Measurements from ENCODE around the gene CHST13.

CHST13 gene

GRCh38 chr3:126538316-126538715 is 14.4 kb downstream of the CHST13 start:
- no peak for TF ChIP-seq CTCF (IDR thresholded peaks at IDR 0.05; ENCODE audit: unreplicated experiment in 3 of 3)
- peaks cover 58% of the 10 kb centered on the region for H3K27me3 Mint-ChIP-seq (ENCODE audit: low read depth)
- no peaks in the 10 kb centered on the region for H3K36me3 Mint-ChIP-seq (ENCODE audit: low read depth)
- H3K4me3 Mint-ChIP-seq, result no peak overlapping the region
- no peak overlapping the region for H3K27ac Mint-ChIP-seq
- H3K4me1 Mint-ChIP-seq, result peaks cover 15% of the 10 kb centered on the region
- H3K9me3 Mint-ChIP-seq, result no peaks in the 10 kb centered on the region

DNA sequence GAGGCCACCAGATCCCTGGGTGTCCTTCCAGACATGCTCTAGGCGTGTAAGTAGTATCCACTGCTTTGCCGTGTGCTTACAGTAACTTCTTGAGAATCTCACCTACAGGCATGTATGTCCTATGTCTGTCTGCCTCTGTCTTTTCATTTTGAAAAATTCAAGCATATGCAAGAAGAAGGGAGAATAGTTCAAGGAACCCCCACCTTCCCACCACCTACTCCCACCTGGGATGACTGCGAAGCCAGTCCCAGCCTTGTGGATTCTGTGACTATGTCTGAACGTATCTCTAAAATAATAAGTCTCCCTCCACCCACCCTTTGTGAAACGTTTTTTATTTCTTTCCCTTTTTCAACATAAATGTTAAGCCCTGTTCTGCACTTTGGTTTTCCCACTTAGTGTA is 15.0 kb downstream of the CHST13 start:
- no peak overlapping the region for H3K27ac Mint-ChIP-seq
- H3K4me1 Mint-ChIP-seq, result peaks cover 18% of the 10 kb centered on the region
- TF ChIP-seq CTCF (IDR thresholded peaks at IDR 0.05; ENCODE audit: unreplicated experiment in 3 of 3), result no peak
- H3K4me3 Mint-ChIP-seq, result no peak overlapping the region
- no peaks in the 10 kb centered on the region for H3K36me3 Mint-ChIP-seq (ENCODE audit: low read depth)
- no peaks in the 10 kb centered on the region for H3K9me3 Mint-ChIP-seq
- H3K27me3 Mint-ChIP-seq (ENCODE audit: low read depth), result peaks cover 51% of the 10 kb centered on the region

GRCh38 chr3:126539558-126540250 is 15.7 kb downstream of the CHST13 start:
- Mint-ChIP-seq H3K4me1 (peaks cover 18% of the 10 kb centered on the region), H3K4me3 (no peak overlapping the region), H3K27ac (no peak overlapping the region), H3K27me3 (ENCODE audit: low read depth) (peaks cover 44% of the 10 kb centered on the region), H3K36me3 (ENCODE audit: low read depth) (no peaks in the 10 kb centered on the region), H3K9me3 (no peaks in the 10 kb centered on the region)
- no peak for TF ChIP-seq CTCF (IDR thresholded peaks at IDR 0.05; ENCODE audit: unreplicated experiment in 3 of 3)

- H3K4me1 Mint-ChIP-seq, result peaks cover 18% of the 10 kb centered on the region
- no peak overlapping the region for H3K4me3 Mint-ChIP-seq
- no peaks in the 10 kb centered on the region for H3K36me3 Mint-ChIP-seq (ENCODE audit: low read depth)
- peaks cover 37% of the 10 kb centered on the region for H3K27me3 Mint-ChIP-seq (ENCODE audit: low read depth)
- no peak overlapping the region for H3K27ac Mint-ChIP-seq
- TF ChIP-seq CTCF (IDR thresholded peaks at IDR 0.05; ENCODE audit: unreplicated experiment in 3 of 3), result no peak
- H3K9me3 Mint-ChIP-seq, result no peaks in the 10 kb centered on the region
Observed at GRCh38 chr3:126540342-126540849, 16.4 kb downstream of the CHST13 start.

GRCh38 chr3:126540951-126541627 is 17.1 kb downstream of the CHST13 start:
- Mint-ChIP-seq H3K9me3 (no peaks in the 10 kb centered on the region), H3K27ac (no peak overlapping the region), H3K36me3 (ENCODE audit: low read depth) (no peaks in the 10 kb centered on the region), H3K4me3 (no peak overlapping the region), H3K27me3 (ENCODE audit: low read depth) (peaks cover 30% of the 10 kb centered on the region), H3K4me1 (peaks cover 18% of the 10 kb centered on the region)
- TF ChIP-seq CTCF (IDR thresholded peaks at IDR 0.05; ENCODE audit: unreplicated experiment in 3 of 3), result no peak
